Sigmoid colon (tissue), 4 donors: Measurements from ENCODE around the gene FUT8.
"Not testable (repeated sequence)": the region's sequence is repeated elsewhere in the genome, so short reads cannot be mapped to it uniquely, and the experiment has no call there.

Experiments used
- CTCF ChIP-seq, 4 experiments: fragments of 450-650 bp in 3 of 4; fragments of 200-600 bp in 1 of 4; IDR thresholded peaks; one replicate each; pipeline ENCODE4 v1.5.1; 2016 to 2019; ENCODE audit warnings: antibody characterized with exemption in 4 of 4, mild to moderate bottlenecking in 3 of 4, moderate library complexity in 2 of 4
- EP300 ChIP-seq, 4 donors: sonication (generic); formaldehyde crosslinking; IDR thresholded peaks; one replicate each; pipeline ENCODE4 v1.6.1; 2017; ENCODE audit warnings: antibody characterized with exemption in 4 of 4
- POLR2A ChIP-seq, 2 donors: fragments of 450-650 bp; IDR thresholded peaks; one replicate each; pipeline ENCODE4 v1.6.1; 2016; ENCODE audit warnings: antibody characterized with exemption in 2 of 2, mild to moderate bottlenecking in 2 of 2, moderate library complexity in 2 of 2
- POLR2AphosphoS5 ChIP-seq, 4 donors: sonication (generic); formaldehyde crosslinking; IDR thresholded peaks; one replicate each; pipeline ENCODE4 v1.6.1; 2017; ENCODE audit warnings: antibody characterized with exemption in 4 of 4

GRCh38 chr14:65467926-65468325, 55.4 kb downstream of the FUT8 start:
- not testable (repeated sequence) for TF ChIP-seq EP300, CTCF, POLR2AphosphoS5, POLR2A (IDR thresholded peaks at IDR 0.05)
